ENCODE data around the gene HDAC9.
"Not testable (repeated sequence)": the region's sequence is repeated elsewhere in the genome, so short reads cannot be mapped to it uniquely, and the experiment has no call there.

The HDAC9 gene

DNA sequence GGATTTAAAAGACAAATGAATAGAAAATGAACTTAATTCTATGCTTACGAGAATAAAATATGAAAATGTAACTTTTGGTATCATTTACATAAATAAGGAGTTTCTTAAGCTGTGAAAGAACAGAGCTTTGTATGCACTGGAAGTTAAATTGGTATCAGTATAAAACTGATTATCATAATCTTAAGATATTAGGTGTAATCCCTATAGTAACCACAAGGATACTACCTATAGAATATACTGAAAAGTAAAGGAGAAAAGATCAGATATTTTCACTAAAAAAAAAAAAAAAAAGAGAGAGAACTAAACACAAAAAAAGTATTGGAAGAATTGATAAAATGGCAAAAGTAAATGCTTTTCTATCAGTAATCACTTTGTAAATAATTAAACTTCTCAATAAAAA is 521.8 kb downstream of the HDAC9 start:
- no peak for DNase-seq (ENCODE audit: low read depth, low spot score)

DNA sequence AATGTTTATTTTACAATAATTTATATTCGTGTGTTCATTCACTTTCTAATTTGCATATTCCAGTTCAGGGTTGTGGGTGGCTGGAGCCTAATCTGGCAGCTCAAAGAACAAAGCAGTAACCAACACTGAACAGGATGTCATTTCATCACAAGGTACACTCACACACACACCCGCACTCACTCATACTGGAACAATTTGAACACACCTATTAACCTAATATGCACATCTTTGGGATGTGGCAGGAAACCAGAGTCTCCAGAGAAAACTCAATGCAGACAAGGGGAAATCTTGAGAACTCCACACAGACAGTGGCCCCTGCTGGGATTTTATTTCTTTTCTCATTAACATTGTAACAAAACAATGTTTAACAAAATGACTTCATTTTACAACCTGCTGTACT is 524.5 kb downstream of the HDAC9 start:
- no peak for DNase-seq (ENCODE audit: low read depth, low spot score)

DNA sequence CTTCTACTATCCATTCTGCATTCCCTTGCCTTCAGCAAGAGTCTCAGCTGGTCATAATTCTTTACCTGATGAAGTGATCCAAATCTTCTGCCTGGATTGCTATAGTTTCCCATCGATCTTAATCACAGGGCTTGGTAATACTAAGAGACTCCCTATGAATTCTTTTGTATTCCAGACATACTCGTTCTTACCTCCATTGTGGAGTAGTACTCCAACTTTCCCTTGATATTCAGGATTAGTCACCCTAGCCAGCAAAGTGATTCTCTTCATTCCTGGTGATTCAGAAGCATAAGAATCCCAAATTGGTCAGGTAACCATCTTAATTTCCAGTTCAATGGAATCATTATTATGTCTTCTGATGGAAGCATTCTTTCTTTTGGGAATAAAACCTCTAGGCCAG is 525.2 kb downstream of the HDAC9 start:
- no peak for DNase-seq (ENCODE audit: low read depth, low spot score)

DNA sequence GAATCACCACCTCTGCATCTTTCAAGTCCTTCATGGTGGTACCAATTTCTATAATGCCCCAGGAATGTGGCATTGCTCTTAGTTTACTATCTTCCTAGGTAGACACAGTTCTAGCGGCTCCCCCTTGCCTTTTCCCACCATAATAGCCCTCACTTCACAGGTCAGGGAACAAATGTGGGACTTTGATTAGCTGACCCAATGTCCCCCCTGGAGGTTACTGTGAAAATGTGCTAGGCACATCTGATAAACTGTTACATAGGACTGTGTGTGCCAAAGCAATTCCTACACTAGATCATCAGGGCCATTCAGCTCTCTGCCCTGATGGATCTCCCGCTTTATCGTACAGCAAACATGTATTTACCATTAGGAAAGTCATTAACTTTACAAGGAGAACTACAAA is 527.9 kb downstream of the HDAC9 start:
- no peak for DNase-seq (ENCODE audit: low read depth, low spot score)

DNA sequence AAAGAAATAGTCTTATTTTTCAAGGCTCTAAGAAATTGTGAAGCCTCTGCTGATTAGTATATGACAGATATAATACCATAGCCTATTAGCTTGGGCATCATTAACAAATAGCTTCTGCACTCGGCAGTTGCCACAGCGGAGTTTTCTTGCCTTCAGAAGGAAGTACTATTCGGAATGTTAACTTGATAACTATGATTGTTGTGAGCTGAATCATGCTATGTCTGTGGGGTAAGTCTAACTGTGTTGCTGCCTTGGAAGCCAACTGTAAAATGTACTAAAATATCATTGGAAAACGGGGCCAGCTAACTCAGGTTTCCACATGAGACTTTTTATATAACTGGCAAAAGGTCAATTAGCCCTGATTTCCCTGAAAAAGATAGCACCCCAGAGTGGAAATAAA is 528.7 kb downstream of the HDAC9 start:
- no peak for DNase-seq (ENCODE audit: low read depth, low spot score)

DNA sequence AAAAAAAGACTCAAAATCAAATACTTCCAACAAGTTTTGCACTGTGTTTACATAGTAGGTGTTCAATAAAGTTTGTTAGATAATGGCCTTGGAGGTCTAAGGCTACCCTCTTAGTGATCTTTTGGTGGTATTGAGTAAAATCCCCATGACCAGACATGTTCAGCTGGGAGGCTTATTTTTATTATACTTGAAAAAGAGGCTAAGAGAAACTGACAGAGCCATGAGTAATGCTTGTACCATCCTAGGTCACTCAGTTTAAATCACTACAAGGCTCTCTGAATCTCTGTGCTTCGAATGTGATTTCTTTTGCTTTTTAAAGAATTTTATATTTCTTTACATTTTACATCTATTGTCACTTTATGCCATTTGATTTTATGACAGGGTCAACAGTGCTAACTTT is 531.3 kb downstream of the HDAC9 start:
- DNase-seq (ENCODE audit: low read depth, low spot score): no peak

DNA sequence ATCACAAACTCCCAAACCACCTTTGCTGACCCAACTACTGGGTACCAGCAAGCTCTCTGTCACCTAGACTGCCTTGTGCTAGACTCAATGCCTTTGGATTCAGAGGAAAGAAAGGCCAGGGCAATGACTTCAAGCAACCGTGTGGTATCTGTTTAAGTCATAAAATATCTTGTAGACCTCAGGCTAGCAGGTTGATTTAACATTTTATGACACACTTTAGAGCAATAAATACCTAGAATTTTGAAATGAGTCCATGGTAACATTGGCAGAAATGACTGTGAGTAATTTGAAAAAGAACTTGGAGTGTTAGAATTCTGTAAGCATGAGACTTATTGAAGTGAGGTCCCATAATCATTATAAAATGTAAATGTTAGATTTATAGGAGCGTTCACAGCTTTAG is 534.7 kb downstream of the HDAC9 start:
- no peak for DNase-seq (ENCODE audit: low read depth, low spot score)

DNA sequence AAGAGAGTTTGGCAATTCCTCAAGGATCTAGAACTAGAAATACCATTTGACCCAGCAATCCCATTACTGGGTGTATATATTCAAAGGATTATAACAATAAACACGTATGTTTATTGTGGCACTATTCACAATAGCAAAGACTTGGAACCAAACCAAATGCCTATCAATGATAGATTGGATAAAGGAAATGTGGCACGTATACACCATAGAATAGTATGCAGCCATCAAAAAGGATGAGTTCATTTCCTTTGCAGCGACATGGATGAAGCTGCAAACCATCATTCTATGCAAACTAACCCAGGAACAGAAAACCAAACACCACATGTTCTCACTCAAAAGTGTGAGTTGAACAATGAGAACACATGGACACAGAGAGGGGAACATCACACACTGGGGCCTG is 537.4 kb downstream of the HDAC9 start:
- not testable (repeated sequence) for DNase-seq (ENCODE audit: low read depth, low spot score)

DNA sequence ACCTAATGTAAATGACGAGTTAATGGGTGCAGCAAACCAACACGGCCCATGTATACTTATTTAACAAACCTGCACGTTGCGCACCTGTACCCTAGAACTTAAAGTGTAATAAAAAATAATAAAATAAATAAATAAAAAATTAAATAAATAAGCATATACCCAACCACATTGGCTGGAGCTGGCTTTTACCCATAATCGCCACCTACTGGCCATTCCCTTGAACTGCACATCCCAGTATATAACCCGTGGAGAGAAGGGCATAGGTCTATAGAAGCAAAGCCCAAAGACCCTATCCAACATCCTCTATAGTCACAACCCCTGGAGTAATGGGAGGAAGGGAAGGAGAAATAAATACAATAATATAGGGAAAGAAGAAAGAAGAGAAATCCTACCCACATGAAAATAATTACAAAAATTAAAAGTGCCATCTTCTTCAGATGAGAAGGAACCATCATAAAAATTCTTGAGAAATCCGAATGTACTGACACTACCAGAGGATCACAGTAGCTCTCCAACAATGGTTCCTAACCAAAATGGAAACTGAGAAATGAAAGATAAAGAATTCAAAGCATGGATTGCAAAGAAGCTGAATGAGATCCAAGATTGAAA is 556.3 kb downstream of the HDAC9 start:
- no peak for DNase-seq (ENCODE audit: low read depth, low spot score)
